Fibroblast of skin of left quadriceps (primary cell): ENCODE results near the gene APC2.
A peak's percentile ranks its signal among the peaks of the same experiment; 100 is the strongest.

ENCODE experiments used
- DNase-seq, 2 experiments: peaks; one replicate each; pipeline ENCODE4 v3.0.0-alpha.2; 2013; ENCODE audit warnings: low read depth in 2 of 2

The APC2 gene, protein sequence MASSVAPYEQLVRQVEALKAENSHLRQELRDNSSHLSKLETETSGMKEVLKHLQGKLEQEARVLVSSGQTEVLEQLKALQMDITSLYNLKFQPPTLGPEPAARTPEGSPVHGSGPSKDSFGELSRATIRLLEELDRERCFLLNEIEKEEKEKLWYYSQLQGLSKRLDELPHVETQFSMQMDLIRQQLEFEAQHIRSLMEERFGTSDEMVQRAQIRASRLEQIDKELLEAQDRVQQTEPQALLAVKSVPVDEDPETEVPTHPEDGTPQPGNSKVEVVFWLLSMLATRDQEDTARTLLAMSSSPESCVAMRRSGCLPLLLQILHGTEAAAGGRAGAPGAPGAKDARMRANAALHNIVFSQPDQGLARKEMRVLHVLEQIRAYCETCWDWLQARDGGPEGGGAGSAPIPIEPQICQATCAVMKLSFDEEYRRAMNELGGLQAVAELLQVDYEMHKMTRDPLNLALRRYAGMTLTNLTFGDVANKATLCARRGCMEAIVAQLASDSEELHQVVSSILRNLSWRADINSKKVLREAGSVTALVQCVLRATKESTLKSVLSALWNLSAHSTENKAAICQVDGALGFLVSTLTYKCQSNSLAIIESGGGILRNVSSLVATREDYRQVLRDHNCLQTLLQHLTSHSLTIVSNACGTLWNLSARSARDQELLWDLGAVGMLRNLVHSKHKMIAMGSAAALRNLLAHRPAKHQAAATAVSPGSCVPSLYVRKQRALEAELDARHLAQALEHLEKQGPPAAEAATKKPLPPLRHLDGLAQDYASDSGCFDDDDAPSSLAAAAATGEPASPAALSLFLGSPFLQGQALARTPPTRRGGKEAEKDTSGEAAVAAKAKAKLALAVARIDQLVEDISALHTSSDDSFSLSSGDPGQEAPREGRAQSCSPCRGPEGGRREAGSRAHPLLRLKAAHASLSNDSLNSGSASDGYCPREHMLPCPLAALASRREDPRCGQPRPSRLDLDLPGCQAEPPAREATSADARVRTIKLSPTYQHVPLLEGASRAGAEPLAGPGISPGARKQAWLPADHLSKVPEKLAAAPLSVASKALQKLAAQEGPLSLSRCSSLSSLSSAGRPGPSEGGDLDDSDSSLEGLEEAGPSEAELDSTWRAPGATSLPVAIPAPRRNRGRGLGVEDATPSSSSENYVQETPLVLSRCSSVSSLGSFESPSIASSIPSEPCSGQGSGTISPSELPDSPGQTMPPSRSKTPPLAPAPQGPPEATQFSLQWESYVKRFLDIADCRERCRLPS (N-terminal part only)

DNA sequence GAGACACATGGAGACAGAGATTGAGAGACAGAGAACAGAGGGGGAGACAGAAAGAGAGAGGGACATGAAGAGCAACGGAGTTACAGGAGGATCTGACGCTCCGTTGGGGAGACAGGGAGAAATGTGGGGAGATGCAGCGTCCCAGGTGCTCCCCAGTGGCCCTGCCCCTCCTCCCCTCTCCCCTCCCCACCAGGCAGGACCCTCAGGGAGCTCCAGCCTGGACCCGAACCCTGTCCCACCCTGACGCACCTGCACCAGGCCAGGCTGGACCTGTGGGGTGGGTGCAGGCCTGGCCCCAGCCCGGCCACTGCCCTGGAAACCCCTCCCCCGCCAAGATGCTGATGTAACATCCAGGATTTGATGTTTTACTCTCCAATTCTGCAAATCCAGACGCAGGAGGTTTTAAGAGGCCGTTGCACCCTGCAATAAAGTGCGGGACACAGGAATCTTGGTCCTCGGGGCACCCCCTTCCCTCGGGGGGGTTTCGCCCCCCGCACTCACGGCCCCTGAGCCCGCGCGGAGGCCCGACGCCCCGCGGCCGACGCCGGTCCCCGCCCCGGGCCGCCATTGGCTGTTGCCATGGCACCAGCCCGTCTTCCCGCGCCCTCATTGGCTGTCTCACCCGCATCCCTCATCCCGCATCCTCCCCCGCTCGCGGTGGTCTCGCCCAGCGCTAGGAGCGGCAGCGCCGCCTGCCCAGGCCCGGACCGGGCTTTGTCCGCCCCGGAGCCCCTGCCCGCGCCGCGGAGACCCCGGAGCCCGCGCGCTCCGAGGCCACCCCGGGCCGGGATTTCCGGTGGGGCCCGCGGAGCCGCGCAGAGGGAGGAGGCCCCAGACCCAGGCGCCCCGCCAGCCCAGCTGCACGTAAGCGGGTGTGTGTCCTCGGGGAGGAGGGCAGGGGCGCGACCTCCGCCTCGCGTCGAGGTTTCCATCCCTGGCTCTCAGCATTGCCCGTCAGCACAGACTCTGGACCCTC lies at the start of gene APC2:
TSS of gene APC2 (plus strand) at position 655 of the 976 bp plus-strand sequence. CDS start 2,881 bp downstream, outside the sequence.
- peak; percentile 24 to 36 for DNase-seq

DNA sequence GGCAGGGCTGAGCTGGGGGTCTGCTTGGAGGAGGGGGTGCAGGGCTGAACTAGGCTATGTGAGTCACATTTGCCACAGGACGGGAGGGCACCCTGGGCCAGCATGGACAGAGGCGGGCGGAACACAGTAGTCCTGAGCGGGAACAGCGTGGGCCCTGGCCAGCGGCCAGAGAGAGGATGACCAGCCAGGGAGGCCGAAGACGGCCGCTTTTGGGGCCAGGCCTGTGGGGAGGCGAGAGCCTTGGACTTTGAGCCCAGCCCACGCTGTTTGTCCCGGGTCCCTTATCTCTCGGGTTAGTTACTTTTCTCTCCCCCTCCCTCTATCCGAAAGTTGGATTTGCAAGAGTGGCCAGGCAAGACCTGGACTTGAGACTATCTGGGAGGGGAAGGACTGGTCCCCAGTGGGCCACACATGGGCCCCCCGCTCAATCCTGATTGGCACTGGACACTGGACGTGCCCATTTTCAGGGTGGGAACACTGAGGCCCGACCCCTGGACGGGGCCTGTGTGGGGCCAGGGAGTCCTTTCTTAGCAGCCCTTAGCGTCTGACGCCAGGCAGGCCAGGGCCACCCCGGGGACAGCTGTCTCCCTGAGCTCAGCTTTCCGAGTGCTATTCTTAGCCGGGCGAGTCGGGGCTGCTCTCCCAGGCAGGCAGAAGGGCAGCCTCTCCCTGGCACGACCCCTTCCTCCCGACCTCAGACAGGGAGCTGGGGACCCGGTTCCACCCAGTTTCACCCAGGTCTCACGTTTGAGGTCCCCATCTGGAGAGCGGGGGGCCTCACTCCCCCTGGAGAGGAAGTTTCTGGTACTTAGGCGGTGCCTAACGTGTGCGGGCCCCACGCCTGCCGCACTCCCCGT lies 49.4 kb upstream of the APC2 start:
- DNase-seq, result no peak

DNA sequence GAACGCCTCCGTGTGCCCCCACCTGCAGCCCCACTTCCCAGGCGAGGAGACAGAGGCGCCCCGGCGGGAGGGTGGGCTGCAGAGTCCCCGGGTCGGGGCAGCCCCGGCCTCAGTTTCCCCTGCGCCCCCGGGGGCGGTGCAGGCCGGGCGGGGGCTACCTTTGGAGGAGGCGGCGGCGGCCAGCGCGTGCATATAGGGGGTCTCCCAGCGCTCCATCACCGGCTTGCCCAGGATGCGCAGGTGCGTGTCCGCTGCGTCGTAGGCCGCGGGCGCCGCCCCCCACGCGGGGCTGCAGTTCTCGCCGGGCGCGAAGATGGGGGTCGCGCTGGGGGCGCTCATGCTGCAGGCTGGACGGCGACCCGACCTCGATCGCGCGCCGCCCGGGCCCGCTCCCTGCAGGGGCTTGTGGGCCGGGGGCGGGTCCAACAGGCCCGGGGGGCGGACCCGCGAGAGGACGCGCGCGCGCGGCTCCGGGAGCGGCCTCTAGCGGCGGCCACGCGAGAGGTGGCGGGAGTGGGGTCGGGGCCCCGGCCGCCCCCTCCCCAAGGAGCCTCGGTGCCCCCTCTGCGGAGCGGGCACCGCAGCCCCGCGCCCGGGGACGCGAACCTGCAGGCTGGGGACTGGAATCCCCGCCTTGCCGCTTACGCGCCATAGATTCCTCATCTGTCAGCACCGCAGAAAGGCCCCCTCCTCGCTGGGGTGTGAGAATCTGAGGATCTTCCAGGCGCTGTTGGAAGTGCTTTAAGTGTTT lies 48.6 kb upstream of the APC2 start, which contains the start of gene GAMT:
TSS of gene GAMT (minus strand) at position 405 of the 751 bp plus-strand sequence. CDS start at position 339, 66 bp downstream.
- no peak for DNase-seq

DNA sequence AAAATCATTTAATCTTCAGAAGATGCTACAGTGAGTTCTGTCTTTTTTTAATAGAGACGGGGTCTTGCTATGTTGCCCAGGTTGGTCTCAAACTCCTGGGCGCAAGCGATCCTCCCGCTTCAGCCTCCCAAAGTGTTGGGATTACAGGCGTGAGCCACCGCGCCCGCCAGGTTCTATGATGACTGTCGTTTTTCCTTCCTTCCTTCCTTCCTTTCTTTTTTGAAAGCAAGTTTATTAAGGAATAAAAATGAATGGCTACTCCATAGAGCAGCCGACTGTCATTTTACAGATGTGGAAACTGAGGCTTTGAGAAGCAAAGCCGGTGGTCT lies 48.1 kb upstream of the APC2 start:
- DNase-seq, result no peak

DNA sequence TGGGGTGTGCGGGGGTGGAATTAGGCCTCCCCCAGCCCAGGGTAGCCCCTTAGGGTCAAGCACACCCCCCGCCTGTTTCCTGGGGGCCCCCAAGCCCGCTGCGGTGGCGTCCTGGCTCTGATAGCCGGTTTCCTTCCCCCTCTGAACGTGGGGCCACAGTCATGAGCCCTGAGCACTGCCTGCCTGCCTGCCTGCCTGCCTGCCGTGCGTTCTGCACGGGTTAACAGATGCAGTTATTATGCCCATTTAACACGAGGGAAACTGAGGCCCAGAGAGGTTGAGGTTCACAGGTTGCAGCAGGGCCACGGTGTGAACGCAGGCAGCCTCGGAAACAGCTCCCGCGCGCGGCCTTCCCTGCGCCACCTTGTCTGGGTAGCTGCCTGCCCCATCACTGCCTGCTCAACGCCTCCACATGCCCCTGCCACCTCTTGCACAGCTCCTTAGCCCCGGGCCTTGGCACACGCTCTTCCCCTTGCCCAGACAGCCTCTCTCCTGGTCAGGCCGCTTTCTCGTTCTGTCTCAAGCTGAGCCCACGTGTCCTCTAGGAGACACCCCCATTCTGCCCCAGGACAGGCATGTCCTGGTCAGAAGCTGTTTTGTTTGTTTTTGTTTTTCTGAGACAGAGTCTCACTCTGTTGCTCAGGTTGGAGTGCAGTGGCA lies 47.4 kb upstream of the APC2 start:
- no peak for DNase-seq

DNA sequence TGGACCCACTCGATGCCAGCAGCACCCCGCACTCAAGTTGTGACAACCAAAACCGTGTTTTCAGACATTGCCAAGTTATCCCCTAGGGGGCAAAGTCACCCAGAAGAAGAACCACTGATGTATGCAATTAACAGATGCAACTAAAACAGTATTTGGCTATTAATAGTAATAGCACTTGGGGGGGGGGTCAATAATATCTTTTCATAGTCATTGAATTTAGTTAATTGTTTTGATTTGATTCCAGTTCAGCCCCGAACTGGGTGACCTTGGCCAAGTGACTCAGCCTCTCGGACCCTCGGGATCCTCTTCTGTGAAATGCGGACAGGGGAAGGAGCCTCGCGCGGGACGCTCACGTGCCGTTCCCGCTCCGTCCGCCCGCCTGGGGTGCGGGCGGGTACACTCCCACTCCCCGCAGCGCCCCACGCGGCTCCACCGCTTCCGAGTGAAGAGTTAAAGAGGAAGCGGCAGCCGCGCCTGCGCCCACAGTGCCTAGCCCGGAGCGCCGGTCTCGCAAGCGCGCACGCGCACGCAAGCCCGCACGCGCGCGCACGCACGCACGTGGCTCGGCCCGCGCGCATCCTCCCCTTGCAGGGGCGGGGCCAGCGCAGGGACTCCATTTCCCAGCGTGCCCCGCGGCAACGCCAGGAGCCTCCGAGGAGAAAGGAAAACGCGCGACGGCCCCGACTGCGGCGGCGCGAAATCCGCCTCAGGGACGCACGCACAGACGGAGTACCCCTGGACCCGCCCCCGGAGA lies 43.0 kb upstream of the APC2 start:
- peak; percentile 98 for DNase-seq

DNA sequence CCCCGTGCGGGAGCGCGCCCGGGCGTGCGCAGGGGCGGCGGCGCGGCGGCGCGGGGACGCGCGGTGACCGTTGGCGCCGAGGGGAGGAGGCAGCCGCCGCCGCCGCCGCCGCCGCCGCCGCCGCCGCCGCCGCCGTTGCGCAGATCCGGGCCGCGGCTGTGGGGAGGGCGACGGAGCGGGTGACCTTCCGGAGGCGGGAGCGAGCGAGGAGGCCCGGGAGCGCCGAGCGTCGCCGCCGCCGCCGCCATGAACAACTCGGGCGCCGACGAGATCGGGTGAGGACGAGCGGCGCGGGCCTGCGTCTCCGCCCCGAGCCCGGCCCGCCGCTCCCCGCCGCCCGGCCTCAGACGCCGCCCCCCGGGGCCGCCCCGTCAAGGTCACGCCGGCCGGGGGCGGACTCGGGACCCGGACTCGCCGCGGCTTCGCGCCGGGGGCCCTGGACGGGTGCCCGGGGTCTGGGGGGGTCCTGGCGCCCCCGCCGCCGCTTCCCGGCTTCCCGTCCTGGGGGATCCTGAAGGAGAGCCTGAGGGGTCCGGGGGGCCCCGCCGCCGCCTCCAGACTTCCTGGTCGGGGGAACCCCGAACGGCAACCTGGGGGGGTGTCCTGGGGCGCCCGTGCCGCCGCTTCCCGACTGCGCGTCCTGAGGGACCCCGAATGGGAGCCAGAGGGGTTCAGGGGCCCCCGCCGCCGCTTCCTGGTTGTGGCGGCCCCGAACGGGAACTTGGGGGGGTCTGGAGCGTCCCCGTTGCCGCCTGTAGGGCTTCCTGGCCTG lies 42.2 kb upstream of the APC2 start, which contains the start of gene DAZAP1:
TSS of gene DAZAP1 (plus strand) at position 59 of the 772 bp plus-strand sequence. CDS start at position 247, 188 bp downstream.
- DNase-seq, result no peak

DNA sequence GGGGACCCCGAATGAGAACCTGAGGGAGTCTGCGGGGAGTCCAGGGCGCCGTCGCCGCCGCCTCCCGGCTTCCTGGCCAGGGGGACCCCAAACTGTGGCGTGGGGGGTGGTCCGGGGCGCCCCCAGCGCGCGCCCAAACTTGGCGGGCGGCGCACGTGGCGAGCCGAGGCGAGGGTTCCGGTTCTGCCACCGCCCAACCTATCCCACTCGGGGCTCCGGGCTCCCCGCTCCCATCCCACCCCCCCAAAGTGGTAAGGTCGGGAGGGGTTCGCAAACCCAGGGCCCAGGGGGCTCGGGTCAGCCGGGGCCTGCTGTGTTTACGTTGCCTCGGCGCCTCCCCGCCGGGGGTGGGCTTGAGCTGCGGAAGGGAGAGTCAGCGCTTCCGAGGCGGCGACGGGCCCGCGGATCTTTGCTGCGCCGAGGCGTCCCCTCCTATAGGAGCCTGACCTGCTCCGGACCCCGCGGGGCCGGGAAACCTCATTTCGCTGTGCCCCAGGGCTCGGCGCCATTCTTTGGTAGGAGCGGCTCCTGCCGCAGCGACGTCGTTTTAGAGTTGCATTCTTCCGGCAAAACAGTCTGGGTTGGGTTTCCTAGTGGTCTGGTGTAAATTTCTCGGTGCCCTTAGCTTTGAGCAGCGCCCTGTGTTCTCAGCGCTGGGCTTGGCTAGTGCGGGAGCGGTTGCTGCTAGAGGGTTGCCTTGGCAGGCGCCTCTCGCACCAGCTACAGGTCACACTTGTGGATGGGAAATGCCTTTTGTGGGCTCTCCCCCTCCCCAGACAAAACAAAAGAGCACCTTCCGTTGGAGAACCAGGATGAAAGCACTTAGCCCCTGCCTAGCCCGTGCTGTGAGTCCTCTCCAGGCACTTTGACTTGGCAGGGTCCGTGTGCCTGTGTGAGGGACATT lies 41.4 kb upstream of the APC2 start:
- no peak for DNase-seq

DNA sequence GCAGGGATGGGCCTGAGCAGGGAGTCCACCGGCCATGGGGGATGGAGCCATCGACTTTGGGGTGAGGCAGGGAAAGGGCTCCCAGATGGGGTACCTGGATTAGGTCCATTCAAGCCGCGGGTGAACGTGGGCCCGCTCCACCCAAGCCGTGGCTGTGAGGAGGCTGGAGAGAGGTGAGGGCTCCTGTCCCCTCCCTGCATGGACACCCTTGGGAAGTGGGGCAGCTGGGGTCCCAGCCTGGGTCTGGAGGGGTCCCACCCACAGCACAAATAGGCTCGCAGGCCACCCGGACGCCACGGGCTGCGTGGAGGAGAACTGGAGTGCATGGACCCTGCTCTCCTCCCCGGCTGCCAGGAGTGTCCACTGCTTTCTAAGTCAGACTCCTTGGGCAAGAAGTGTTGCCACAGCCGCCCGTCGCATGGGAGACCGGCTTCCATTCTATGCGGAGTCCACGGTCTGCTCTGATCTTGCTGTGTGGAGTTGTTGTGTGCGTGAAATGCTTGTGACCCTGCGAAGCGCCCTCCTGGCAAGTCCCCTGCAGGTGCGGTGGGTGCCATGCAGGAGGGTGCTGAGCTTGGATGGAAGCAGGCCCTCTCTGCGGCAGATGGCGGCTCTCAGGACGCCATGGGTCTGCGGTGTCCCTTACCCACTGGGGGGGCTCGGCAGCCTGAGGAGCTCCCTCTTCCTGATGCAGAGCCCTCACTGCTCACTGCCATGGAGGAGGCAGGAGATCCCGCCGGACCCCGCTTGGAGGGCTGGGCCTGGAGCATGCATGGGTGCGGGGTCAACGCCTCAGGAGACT lies 40.5 kb upstream of the APC2 start:
- no peak for DNase-seq

DNA sequence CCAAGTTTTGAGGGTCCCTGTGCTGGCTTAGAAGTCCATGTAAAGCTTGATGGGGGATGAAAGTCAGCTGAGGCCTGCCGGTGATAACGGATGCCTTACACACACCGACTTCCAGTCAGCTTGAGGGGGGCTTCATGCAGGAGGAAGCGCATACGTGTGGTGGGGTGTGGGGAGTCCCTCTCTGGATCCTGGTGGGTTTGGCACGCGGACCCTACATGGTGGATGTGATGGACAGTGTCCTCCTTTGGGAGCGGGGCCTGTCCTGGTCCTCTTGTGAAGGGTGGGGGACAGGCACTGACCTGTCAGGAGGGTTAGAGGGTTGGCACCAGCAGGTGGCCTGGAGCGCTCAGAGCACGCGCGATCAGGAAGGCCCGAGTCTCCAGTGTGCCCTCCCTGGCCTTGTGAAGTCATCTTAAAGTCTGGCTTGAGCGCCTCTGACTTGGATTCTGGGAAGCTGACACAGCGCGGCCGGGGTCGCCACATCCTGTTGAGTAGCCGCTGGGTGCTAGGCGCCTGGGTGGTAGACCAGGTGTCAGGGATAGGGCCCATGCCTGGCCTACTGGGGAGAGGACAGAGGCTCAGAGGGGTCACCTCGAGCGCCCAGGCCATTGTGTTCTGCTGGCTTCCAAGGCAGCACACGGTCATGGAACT lies 39.7 kb upstream of the APC2 start:
- DNase-seq, result no peak

DNA sequence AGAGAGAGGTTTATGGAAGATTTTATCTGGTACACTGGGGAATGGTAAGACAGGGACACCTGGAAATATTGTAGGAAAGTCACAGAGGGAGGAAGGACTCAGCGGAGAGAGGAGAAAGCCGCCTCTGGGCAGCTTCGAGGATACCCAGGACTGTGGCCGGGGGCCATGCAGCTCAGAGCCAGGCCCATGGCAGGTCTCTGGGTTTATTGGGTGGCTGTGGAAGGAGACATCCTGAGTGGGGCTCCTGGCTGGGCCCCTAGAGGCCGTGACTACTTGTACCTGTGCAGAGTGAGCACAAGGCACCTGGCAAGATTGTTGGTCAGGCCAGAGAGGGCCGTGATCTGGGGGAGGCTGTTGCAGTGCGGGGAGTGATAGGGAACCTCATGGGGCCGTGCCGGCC lies 39.1 kb upstream of the APC2 start:
- no peak for DNase-seq

DNA sequence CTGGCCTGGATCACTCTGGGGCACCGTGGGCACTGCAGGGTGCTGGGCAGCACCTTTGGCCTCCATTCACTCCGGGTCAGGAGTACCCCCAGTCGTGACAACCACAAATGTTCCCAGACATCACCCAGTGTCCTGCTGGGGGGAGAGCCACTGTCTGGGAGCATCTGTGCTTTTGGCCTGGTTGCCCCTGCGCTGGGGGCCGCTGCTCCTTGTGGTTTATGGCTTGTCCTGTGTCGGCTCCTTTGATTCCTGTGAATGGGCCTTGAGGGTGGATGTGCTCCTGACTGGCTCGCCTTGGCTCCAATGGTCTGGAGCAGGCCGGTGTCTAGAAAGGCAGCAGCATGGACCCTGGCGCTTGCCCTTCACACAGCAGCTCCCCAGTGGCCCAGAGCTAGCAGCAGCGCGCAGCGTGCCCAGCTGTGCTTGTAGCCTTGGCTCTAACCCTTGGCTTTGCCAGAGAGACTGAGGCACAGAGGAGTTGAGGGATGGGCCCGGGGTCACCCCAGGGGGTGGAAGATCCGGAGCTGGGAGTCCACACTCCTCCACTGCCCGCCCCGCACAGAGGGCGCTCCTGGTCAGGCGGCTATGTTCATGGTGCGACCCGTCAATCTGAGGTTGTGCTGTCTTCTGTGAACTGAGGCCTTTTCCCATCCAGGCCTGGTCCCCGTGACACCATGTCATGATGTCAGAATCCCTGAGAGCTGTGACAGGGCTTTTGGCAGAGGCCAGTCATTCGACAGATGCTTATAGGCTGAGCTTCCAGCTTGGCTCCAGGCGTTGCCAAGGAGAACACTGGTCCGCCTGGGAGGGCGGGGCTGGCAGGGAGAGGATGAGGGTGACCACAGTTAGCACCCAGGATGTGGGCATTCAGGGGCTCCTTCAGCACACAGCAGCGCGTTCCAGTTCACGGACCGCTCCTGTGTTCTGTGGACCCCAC lies 38.4 kb upstream of the APC2 start:
- no peak for DNase-seq

DNA sequence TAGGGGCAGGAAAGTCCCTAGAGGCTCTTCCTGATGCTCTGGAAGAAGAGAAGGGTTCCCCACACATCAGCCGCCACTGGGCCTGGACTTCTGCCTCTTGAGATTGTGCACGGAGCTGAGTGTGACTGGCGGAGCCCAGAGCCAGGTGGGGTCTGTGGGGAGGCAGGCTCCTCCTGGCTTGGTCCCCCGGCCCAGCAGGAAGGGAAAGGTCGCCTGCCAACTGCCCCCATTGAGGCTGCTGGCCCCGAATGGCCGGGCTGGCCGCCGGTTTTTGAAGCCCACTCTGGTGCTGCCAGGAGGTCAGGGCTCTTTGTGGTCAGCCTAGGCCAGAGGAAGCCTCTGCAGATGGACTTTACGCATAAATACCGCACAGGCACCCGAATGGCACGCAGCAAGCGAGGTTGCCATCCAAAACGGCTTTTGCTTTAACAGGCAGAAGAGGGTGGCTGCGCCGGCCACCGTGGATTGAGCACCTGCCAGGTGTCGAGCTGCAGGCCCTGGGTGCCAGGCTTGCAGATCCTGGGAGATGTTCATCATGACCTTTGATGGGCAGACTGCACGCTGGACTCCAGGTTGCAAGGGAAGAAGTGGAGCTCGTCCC lies 37.5 kb upstream of the APC2 start:
- DNase-seq, result no peak
